Activated naive CD4-positive, alpha-beta T cell treated with anti-CD3 and anti-CD28 coated beads, Interleukin-2, amount 50 U/mL, for 72 hours (primary cell): Measurements from ENCODE around the gene HSD3B7. TPM values are rescaled to one million over a fixed set of nuclear protein-coding genes. Genes with fewer than 3 reads are reported as not detected.
A peak's percentile ranks its signal among the peaks of the same experiment; 100 is the strongest.
"Not testable (repeated sequence)": the region's sequence is repeated elsewhere in the genome, so short reads cannot be mapped to it uniquely, and the experiment has no call there.

Experiments
- ATAC-seq, 2 donors: fragments of 150-1000 bp; cut with Tn5 transposase; 2 replicates each; pipeline ENCODE4 v1.10.0; 2021; ENCODE audit warnings: mild to moderate bottlenecking in 2 of 2, moderate library complexity in 2 of 2
- DNase-seq, 2 donors: peaks; one replicate each; pipeline ENCODE4 v3.0.0; 2021 to 2022; ENCODE audit warnings: low spot score in 2 of 2
- H3K27ac Mint-ChIP-seq, 2 donors: one replicate each; pipeline ENCODE4 v1.8.0; 2022; ENCODE audit warnings: mild to moderate bottlenecking in 2 of 2, mixed read lengths in 2 of 2
- H3K36me3 Mint-ChIP-seq, 2 donors: one replicate each; pipeline ENCODE4 v1.8.0; 2022; ENCODE audit warnings: mixed read lengths in 2 of 2
- H3K9me3 Mint-ChIP-seq, 2 donors: one replicate each; pipeline ENCODE4 v1.8.0; 2022; ENCODE audit warnings: mixed read lengths in 2 of 2
- total RNA-seq, 2 donors: library from RNA; stranded (reverse); gene quantifications; one replicate each; pipeline ENCODE4 v1.2.3, GENCODE V29; 2022

The HSD3B7 gene
- total RNA-seq, 2 donors from 2014 or later: 4.1 to 9.2 TPM

DNA sequence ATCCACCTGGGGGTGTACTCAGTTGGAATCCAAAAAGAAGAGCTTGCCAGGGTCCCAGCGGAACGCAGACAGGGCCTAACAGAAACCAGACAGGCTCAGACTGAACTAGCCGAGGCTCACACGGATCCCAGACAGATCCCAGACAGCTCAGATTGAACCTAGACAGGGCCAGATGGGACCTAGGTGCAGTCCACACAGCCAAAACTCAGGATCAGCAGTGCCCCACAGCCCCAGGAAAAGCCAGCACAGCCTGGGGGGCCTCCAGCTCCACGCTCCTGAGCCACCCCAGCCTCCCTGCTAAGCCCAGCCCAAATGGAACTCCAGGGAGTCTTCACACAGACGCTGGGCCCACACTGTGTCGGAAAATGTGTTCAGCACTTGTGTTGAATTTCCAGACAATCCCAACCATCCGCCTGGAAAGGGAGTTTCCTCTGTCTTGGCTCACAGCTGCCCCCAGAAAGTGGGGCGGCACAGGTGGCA, 17.9 kb downstream of the HSD3B7 start:
- no peak for ATAC-seq
- no peaks in the 10 kb centered on the region for H3K9me3 Mint-ChIP-seq
- no peaks in the 10 kb centered on the region for H3K36me3 Mint-ChIP-seq
- peak overlapping the region in 1 of 2 donors; percentile 56 for H3K27ac Mint-ChIP-seq
- no peak for DNase-seq

GRCh38 chr16:31003744-31004143, 18.7 kb downstream of the HSD3B7 start:
- DNase-seq: no peak
- no peaks in the 10 kb centered on the region for H3K9me3 Mint-ChIP-seq
- H3K27ac Mint-ChIP-seq: peak overlapping the region in 1 of 2 donors; percentile 56
- no peak for ATAC-seq
- no peaks in the 10 kb centered on the region for H3K36me3 Mint-ChIP-seq

- DNase-seq (no peak), ATAC-seq (no peak)
- Mint-ChIP-seq H3K27ac (no peak overlapping the region), H3K9me3 (no peaks in the 10 kb centered on the region), H3K36me3 (no peaks in the 10 kb centered on the region)
Measured at GRCh38 chr16:31004658-31005057, 19.7 kb downstream of the HSD3B7 start.

- no peak for DNase-seq
- peak; percentile 27 to 42 for ATAC-seq
- Mint-ChIP-seq H3K27ac (peak overlapping the region in 1 of 2 donors; percentile 69), H3K9me3 (no peaks in the 10 kb centered on the region), H3K36me3 (no peaks in the 10 kb centered on the region)
Measured at GRCh38 chr16:31005350-31006085, 20.5 kb downstream of the HSD3B7 start.

- Mint-ChIP-seq H3K36me3 (no peaks in the 10 kb centered on the region), H3K9me3 (no peaks in the 10 kb centered on the region), H3K27ac (no peak overlapping the region)
- ATAC-seq: no peak
- no peak for DNase-seq
Measured at GRCh38 chr16:31006086-31006385, 21.0 kb downstream of the HSD3B7 start.

GRCh38 chr16:31006589-31006988, 21.6 kb downstream of the HSD3B7 start:
- no peak overlapping the region for H3K27ac Mint-ChIP-seq
- no peak for ATAC-seq
- no peak for DNase-seq
- H3K36me3 Mint-ChIP-seq: no peaks in the 10 kb centered on the region
- H3K9me3 Mint-ChIP-seq: no peaks in the 10 kb centered on the region

GRCh38 chr16:31007684-31008083, 22.7 kb downstream of the HSD3B7 start:
- no peaks in the 10 kb centered on the region for H3K36me3 Mint-ChIP-seq
- DNase-seq (no peak), ATAC-seq (no peak)
- H3K27ac Mint-ChIP-seq: no peak overlapping the region
- H3K9me3 Mint-ChIP-seq: no peaks in the 10 kb centered on the region

DNA sequence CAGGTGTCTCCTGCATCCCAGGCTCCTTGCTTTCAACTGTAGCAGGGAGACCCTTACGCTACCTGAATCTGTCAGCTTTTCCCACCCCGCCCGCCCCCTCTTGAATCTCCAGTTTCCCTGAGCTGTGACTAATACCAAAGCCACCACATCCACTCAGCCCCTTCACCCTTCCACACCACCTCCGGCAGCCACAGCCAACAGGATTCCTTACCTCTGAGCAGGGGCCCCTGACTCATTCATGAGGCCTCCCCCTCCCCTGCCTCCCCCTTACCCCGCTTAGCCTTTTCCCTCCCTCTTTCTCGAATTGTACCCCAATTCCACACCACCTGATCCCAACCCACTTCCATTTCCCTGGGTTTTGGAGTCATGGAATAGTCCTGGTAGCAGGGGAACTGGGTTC, 23.1 kb downstream of the HSD3B7 start:
- H3K9me3 Mint-ChIP-seq: no peaks in the 10 kb centered on the region
- ATAC-seq (no peak), DNase-seq (no peak)
- no peak overlapping the region for H3K27ac Mint-ChIP-seq
- H3K36me3 Mint-ChIP-seq: no peaks in the 10 kb centered on the region

DNA sequence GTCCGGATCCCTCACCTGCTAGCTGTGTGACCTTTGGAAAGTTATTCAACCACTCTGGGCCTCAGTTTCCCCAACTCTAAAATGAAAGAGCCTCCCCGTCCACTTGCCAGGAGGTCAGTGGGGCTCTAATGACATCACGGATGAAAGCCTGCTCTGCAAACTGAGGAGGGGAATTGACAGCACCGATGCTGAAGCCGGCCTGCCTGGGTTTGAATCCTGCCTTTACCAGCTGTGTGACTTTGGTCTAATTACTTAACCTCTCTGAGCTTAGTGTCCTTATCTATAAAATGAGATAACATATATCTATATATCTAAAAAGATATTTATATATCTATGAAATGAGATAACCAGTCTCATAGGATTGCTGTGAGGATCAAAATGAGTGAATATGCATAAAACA, 23.5 kb downstream of the HSD3B7 start:
- DNase-seq: no peak
- ATAC-seq: no peak
- no peak overlapping the region for H3K27ac Mint-ChIP-seq

GRCh38 chr16:31009120-31009519, 24.1 kb downstream of the HSD3B7 start:
- no peak overlapping the region for H3K27ac Mint-ChIP-seq
- no peaks in the 10 kb centered on the region for H3K9me3 Mint-ChIP-seq
- DNase-seq: no peak

More for the DNA sequence above, 23.5 kb downstream of the HSD3B7 start:
- Mint-ChIP-seq H3K9me3 (no peaks in the 10 kb centered on the region), H3K36me3 (no peaks in the 10 kb centered on the region)

DNA sequence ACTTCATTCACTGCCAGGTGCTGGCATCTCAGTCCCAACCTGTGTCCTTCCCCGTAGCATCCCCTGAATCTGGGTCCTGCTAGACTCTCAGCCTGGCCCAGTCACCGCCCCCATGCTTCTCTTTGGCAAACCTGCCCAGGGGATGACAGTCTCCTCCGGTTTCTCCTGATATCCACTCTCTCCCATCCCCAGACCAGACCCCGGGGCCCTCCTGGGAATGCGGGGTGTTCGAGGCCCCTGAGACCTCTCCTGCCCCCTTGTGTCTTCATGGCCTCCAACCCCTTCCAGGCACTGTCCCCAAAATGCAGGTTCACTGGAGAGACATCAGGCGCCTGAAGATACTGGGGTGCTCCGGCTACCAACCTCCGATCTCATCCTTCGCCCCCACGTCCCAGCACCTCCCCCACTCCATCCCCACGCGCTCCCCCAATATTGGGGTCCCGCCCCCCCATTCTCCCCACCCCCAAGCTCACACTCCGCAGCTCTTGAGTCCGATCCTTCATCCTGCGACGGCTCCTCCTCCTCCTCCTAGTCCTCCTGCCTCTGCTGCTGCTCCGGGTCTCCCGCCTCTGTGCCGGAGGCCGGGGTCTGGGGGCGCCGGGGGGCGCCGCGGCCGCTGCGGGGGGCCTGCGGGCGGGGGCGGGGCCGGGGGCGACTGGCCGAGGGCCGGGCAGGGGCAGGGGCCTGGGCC, 25.0 kb downstream of the HSD3B7 start:
- no peaks in the 10 kb centered on the region for H3K9me3 Mint-ChIP-seq
- DNase-seq: no peak
- no peaks in the 10 kb centered on the region for H3K36me3 Mint-ChIP-seq
- peak overlapping the region in 1 of 2 donors; percentile 4 for H3K27ac Mint-ChIP-seq
- ATAC-seq: peak; percentile 8 to 37

More at GRCh38 chr16:31009120-31009519, 24.1 kb downstream of the HSD3B7 start:
- no peaks in the 10 kb centered on the region for H3K36me3 Mint-ChIP-seq
- ATAC-seq: no peak

DNA sequence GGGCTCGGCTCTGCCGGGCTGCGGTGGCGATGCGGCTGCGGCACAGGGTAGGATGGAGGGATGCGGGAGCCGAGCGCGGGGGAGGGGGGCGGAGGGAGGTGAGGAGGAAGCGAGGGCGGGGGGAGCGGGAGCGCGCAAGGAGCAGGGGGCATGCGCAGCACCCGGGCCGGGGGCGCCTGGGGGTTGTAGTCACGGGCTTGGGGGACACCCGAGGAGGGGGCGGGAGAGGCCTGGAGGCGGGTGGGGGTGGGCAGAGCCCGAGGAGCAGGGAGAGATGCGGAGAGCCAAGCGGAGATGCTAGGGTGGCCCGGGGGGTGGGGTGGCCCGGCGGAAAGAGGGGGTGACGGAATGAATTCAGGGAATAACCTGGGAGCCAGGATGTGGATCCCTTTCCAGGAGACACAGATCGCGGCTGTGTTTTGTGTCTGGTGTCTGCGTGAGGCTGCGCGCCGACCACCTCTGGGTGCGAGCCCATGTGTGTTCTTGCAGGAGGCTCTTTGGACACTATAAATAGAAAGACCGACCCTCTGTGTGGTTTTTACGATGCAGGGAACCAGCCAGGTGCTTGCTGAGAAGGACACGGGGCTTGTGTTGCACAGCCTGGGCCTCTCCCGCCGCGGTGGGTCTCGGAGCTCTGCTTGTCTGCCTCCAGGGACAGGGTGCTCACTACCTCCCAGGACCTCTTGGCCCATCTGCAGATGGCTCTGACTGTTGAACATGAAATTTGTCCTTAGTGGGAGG, 25.7 kb downstream of the HSD3B7 start, which contains the start of gene STX1B:
Gene STX1B, minus strand, starts transcription at position 54 of the 741 bp plus-strand sequence. CDS start 242 bp downstream, outside the sequence.
- no peaks in the 10 kb centered on the region for H3K9me3 Mint-ChIP-seq
- peak within 1 kb of the TSS in 1 of 2 donors; percentile 34 for H3K27ac Mint-ChIP-seq
- DNase-seq (peak in 1 of 2 donors; percentile 27), ATAC-seq (peak; percentile 57)
- H3K36me3 Mint-ChIP-seq: no peaks in the 10 kb centered on the region

GRCh38 chr16:31011815-31012214, 26.8 kb downstream of the HSD3B7 start:
- H3K27ac Mint-ChIP-seq: peak overlapping the region in 1 of 2 donors; percentile 34
- not testable (repeated sequence) for DNase-seq, ATAC-seq, H3K36me3 Mint-ChIP-seq, H3K9me3 Mint-ChIP-seq

GRCh38 chr16:31013292-31013691, 28.3 kb downstream of the HSD3B7 start:
- not testable (repeated sequence) for H3K9me3 Mint-ChIP-seq, H3K27ac Mint-ChIP-seq, ATAC-seq, H3K36me3 Mint-ChIP-seq, DNase-seq

DNA sequence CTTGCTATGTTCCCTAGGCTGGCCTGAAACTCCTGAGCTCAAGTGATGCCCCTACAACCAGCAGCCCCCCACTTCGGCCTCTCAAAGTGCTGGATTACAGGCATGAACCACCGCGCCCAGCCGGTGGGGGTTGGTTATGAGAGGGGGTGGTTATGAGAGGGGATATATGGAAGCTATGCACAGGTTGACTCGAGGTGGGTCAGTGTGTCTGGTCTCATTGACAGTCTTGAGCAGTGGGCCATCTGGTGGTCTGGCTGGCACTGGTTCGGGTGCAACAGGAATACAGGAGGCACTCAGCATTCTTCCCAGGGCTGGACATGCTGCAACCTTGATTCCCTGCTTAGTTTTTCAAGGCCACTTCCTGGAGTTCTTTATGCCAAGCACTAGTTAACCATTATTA, 31.0 kb downstream of the HSD3B7 start:
- H3K36me3 Mint-ChIP-seq: no peaks in the 10 kb centered on the region
- no peaks in the 10 kb centered on the region for H3K9me3 Mint-ChIP-seq
- DNase-seq (no peak), ATAC-seq (no peak)
- no peak overlapping the region for H3K27ac Mint-ChIP-seq

DNA sequence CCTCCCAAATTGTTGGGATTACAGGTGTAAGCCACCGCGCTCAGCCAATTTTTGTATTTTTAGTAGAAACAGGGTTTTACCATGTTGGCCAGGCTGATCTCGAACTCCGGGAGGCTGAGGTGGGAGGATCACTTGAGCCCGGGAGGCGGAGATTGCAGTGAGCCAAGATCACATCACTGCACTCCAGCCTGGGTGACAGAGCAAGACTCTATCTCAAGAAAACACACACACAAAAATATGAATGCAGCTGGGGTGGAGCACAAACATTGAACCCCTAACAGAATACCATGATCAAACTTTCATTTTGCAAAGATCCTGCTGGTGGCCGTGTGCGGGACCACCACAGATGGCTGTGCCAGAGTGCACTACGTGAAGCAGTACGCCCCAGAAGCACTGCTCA, 32.7 kb downstream of the HSD3B7 start:
- ATAC-seq, H3K36me3 Mint-ChIP-seq: not testable (repeated sequence)

DNA sequence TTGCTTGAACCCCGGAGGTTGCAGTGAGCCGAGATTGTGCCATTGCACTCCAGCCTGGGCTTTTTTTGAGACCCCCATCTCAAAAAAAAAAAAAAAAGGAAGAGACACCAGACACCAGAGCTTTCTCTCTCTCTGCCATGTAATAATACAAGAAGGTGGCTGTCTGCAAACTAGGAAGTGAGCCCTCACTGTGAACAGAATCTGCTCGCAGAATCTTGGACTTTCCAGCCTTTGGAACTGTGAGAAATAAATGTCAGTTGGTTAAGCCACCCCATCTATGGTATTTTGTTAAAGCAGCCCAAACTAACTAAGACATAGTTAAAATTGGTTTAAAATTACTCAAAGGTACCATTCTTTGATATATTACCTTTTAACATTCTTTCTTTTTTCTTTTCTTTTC, 35.5 kb downstream of the HSD3B7 start:
- ATAC-seq: no peak
- Mint-ChIP-seq H3K9me3 (no peaks in the 10 kb centered on the region), H3K27ac (peak overlapping the region in 1 of 2 donors; percentile 29), H3K36me3 (no peaks in the 10 kb centered on the region)
- no peak for DNase-seq

More for the DNA sequence above, 32.7 kb downstream of the HSD3B7 start:
- DNase-seq, H3K27ac Mint-ChIP-seq, H3K9me3 Mint-ChIP-seq: not testable (repeated sequence)
